HUES48 (cell line): Measurements from ENCODE around the gene PAX5.

Experiments used
- H3K27ac ChIP-seq: one replicate; pipeline ENCODE4 v1.7.0; 2013; ENCODE audit warnings: low read depth, low read length, inconsistent platforms
- H3K27me3 ChIP-seq: 2 replicates; pipeline ENCODE4 v1.6.1; 2013; ENCODE audit warnings: mild to moderate bottlenecking, low read length; ENCODE audit not compliant: control insufficient read depth, insufficient read depth
- H3K36me3 ChIP-seq: 2 replicates; pipeline ENCODE4 v1.6.1; 2013; ENCODE audit warnings: low read length; ENCODE audit not compliant: control insufficient read depth, insufficient read depth
- H3K4me1 ChIP-seq: 2 replicates; pipeline ENCODE4 v1.6.1; 2013; ENCODE audit warnings: mild to moderate bottlenecking, low read length; ENCODE audit not compliant: control insufficient read depth, insufficient read depth
- H3K4me3 ChIP-seq: 2 replicates; pipeline ENCODE4 v1.5.1; 2013; ENCODE audit warnings: mild to moderate bottlenecking, low read depth, low read length
- H3K9ac ChIP-seq: 2 replicates; pipeline ENCODE4 v1.6.1; 2013; ENCODE audit warnings: mild to moderate bottlenecking, low read depth, low read length, moderate library complexity
- H3K9me3 ChIP-seq: 2 replicates; pipeline ENCODE4 v1.6.1; 2013; ENCODE audit warnings: low read length; ENCODE audit not compliant: control insufficient read depth, insufficient read depth

The PAX5 gene

GRCh38 chr9:36794461-36794860 lies 239.6 kb downstream of the PAX5 start:
- Histone ChIP-seq H3K9me3 (no peaks in the 10 kb centered on the region), H3K4me1 (peaks cover 3% of the 10 kb centered on the region; the same call in 1 of the 2 replicates), H3K4me3 (no peak overlapping the region), H3K36me3 (no peaks in the 10 kb centered on the region), H3K9ac (no peak overlapping the region), H3K27ac (no peak overlapping the region), H3K27me3 (no peaks in the 10 kb centered on the region)

- no peak overlapping the region for H3K27ac ChIP-seq
- no peaks in the 10 kb centered on the region for H3K27me3 ChIP-seq
- H3K4me1 ChIP-seq, result peaks cover 3% of the 10 kb centered on the region; the same call in 1 of the 2 replicates
- H3K4me3 ChIP-seq, result no peak overlapping the region
- no peaks in the 10 kb centered on the region for H3K36me3 ChIP-seq
- no peak overlapping the region for H3K9ac ChIP-seq
- no peaks in the 10 kb centered on the region for H3K9me3 ChIP-seq
Measured at GRCh38 chr9:36793277-36793676, 240.8 kb downstream of the PAX5 start.

GRCh38 chr9:36791222-36791950 lies 242.7 kb downstream of the PAX5 start:
- Histone ChIP-seq H3K4me3 (no peak overlapping the region), H3K27ac (no peak overlapping the region), H3K4me1 (peaks cover 3% of the 10 kb centered on the region; the same call in 1 of the 2 replicates), H3K27me3 (no peaks in the 10 kb centered on the region), H3K36me3 (no peaks in the 10 kb centered on the region), H3K9ac (no peak overlapping the region), H3K9me3 (no peaks in the 10 kb centered on the region)

GRCh38 chr9:36789886-36790285 lies 244.2 kb downstream of the PAX5 start:
- Histone ChIP-seq H3K27ac (no peak overlapping the region), H3K36me3 (no peaks in the 10 kb centered on the region), H3K9me3 (no peaks in the 10 kb centered on the region)

GRCh38 chr9:36788534-36788933 lies 245.5 kb downstream of the PAX5 start:
- Histone ChIP-seq H3K36me3 (no peaks in the 10 kb centered on the region), H3K27ac (no peak overlapping the region), H3K4me3 (no peak overlapping the region), H3K9ac (no peak overlapping the region), H3K9me3 (no peaks in the 10 kb centered on the region), H3K4me1 (peaks cover 3% of the 10 kb centered on the region; the same call in 1 of the 2 replicates), H3K27me3 (no peaks in the 10 kb centered on the region)

More at GRCh38 chr9:36789886-36790285, 244.2 kb downstream of the PAX5 start:
- Histone ChIP-seq H3K4me1 (peaks cover 3% of the 10 kb centered on the region; the same call in 1 of the 2 replicates), H3K4me3 (no peak overlapping the region), H3K27me3 (no peaks in the 10 kb centered on the region), H3K9ac (no peak overlapping the region)

GRCh38 chr9:36787709-36788108 lies 246.4 kb downstream of the PAX5 start:
- no peaks in the 10 kb centered on the region for H3K27me3 ChIP-seq

More at GRCh38 chr9:36787709-36788108, 246.4 kb downstream of the PAX5 start:
- H3K27ac ChIP-seq, result no peak overlapping the region
- no peaks in the 10 kb centered on the region for H3K9me3 ChIP-seq
- H3K9ac ChIP-seq, result no peak overlapping the region
- no peaks in the 10 kb centered on the region for H3K36me3 ChIP-seq
- H3K4me3 ChIP-seq, result no peak overlapping the region
- peaks cover 3% of the 10 kb centered on the region; the same call in 1 of the 2 replicates for H3K4me1 ChIP-seq
